DMS153 (cell line): ENCODE results near the gene BCL2.

ENCODE experiments used
- DNase-seq: peaks from one replicate; lab custom pipeline; 2025; lab: John Stamatoyannopoulos, UW

BCL2 gene

DNA sequence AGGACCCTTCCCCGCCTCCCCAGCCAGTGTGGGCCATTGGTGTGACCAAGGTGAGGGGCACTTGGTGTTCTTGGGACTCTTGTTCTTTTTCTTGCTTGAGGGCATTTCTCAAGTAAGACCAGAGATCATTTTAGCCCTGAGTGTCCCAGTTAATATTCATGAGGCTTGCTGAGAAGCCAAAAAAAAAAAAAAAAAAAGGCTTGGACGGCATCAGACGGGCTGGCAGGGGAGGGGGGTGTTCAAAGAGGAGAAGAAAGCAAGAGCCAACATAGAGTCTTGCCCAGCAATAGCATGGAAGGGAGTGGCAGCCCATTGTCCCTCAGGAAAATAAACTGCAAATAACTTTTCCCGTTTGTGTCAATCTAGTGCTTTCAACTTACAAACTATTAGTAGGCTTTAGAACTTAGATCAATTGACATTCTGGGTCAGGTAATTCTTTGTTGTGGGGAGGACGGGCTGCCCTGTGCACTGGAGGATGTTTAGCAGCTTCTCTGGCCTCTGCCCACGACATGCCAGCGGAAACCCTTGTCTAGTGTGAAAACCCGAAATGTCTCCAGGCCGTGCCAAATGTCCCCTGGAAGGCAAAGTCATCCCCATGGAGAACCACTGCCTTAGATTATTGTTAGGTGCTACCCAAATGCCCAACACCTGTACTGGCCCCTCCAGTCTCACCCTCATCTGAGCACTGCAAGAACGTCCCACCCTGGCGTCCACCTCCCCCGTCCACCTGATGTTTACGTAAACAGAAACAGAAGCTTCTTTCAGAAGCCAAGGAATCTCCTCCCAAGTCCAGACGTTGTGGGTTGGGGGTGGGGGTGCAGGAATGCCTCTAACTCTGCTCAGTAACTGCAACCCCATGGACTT is 163.4 kb downstream of the BCL2 start:
- no peak for DNase-seq

DNA sequence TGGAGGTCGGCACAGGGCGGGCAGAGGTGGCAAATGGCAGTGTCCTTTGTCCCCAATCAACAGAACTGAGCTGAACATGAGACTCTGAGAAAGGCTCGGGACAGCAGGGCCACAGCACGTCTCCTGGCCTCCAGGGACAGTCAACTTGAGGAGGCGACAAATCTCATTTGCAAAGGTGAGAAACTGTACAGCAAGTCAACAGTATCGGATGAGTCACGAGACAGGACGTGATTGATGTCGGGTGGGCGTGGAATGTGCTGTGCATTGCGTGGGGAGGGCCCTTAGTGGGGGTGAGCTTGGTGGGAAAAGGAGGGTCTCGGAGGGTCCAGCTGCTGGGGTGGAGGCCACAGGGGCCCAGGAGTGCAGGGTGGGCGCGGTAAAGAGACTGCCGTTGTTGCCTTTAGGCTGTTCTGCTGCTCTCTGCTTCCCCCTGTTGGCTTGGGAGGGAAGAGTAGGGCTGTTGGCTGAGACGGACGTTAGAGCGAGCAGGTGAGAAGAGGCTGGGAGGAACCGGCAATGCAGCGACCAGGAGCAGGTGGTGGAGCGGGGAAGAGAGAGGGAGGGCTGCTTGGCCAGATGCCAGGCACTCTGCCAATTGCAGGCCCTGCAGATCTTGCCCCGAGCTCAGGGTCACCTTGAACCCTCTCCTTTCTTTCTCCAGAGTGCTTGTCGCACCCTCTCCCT is 164.3 kb downstream of the BCL2 start:
- DNase-seq, result peak; percentile 93

GRCh38 chr18:63154350-63155152 is 165.0 kb downstream of the BCL2 start:
- DNase-seq, result no peak

DNA sequence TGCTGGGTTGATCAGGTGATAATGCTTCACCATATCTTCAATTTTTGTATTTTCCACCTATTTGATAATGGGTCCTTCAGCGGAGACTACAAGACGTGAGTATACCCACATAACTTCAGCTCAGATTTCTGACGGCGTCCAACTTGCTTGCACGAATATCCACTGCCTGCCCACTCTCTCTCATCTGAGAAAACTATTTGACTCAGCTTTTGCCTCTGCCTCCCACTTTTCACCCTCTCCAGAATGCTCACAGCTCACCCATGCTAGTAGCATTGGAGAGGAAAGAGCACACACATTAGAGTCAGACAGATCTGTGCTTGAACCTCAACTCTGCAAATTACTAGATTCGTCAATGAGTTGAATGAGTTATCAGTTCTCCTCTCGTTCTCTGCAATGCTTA is 166.8 kb downstream of the BCL2 start:
- DNase-seq, result no peak

DNA sequence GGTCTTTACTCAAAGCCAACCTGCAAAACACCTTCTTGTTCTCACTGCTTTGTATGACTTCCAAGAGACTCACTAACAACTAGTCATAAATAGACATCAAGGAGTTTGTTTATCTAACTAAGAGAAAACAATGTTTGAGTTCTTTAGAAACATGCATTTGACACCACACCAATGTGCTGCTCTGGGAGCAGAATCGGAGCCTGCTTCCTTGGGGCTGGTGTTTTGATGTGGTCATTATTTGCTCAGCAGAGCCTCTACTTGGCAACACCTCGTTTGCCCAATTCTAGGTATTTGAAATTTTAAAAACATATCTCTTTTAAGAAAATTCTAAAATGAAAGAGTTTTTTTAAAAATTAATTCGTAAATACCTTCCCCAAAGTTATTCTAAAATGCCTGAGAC is 167.5 kb downstream of the BCL2 start:
- DNase-seq, result no peak

GRCh38 chr18:63151539-63151938 is 168.0 kb downstream of the BCL2 start:
- DNase-seq, result no peak

GRCh38 chr18:63150942-63151421 is 168.6 kb downstream of the BCL2 start:
- DNase-seq, result no peak

GRCh38 chr18:63150326-63150725 is 169.2 kb downstream of the BCL2 start:
- no peak for DNase-seq

DNA sequence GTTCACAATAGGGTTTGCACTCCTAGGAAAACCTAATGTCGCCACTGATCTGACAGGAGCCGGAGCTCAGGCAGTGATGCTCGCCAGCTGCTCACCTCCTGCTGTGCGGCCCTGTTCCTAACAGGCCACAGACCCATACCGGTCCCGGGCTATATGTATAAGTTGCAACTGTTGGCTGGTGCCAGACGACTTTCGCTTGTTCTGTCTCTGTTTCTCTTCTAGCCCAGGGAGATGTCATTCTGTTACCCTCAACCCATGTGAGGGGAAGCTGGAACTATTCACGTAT is 170.3 kb downstream of the BCL2 start:
- DNase-seq, result peak; percentile 65

DNA sequence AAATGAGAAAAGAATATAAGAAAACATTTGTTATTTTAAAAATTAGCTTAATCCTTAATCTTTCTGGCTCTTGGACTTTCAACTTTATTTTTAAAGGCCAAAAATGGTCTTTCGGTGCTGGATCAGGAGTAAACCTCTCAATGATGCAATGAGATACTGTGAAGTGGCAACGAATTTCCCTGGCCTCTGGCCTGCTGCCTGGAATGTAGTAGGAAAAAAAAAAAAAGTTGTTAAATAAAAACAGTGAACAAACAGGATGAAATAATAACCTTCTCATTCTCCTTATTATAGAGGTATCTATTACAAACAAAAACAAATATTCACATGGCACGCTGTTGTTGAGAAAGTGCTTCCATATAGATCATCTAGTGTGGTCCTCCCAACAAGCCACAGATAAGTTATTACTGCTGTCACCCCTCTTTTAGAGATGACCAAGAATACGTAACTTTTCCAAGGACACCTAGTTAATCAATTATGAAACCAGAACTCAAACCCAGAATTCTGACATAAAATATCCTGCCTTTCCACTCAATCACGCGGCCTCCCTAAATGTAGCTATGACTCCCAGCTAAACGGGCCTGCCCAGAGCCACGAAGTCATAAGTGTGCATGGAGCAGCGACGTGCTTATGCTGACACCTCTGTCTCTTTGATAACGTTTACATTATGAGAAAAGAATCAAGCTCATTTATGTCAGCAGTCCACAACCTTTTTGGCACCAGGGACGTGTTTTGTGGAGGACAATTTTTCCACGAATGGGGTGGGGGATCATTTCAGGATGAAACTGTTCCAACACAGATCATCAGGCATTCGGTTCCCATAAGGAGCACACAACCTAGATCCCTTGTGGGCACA is 170.9 kb downstream of the BCL2 start:
- DNase-seq, result peak; percentile 65

GRCh38 chr18:63147973-63148372 is 171.6 kb downstream of the BCL2 start:
- DNase-seq, result no peak

DNA sequence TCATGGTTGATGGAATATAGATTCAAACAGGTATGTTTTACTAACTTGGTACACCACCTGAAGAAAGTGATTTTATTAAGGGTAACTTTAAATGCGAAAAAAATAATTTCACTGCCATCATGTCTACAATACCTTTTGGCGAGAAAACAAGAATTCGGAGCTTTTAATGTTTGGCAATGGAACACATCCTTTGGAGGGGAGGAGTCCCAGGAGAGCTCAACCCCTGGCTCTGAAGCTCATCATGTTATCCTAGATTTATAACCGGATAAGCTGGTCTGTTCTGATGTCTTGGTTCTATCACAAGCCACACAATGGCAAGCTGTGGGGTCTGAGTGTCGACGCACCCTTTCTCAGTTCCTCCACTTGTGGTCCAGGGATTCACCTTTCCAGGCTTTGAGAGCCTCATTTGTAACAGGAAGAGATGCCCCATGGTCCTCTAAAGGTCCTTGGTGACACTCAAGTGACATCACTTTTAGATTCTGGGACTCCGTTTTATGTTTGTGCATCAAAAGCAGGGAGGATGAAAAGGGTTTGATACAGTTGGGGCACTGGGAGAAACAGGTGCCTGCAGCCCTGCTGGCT is 172.7 kb downstream of the BCL2 start:
- DNase-seq, result no peak

DNA sequence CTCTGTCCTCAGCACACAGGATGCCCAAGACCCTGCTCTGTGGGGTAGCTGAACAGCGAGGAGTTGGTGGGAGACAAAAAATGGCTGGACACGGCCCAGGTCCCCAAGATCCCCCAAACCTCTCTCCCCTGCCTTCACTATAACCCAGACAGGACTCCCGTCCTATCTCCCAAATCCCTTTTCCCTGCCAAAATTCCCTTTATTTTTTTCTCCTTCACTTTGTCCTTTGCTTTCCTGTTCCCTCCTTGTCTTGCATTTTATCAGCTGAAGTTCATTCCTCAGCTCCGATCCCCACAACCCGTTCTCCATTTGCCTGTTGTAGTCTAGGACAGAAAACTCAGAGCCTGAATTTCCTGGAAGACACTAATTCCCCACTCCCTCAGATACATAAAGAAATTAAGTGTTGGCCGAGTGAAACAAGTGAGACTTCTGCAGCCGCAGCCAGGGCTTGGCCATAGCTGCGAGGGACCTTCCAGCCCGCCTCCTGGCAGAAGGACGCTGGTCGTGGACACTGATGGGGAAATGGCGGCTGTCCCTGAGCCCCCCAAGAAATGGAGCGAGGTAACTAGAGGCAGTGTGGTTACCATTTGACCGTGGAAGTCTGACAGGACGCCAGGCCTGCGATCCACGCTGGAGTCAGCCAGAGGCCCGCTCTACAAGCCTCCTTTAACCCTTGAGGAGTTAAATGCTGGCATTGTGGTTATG is 173.6 kb downstream of the BCL2 start:
- DNase-seq, result no peak

- DNase-seq, result no peak
These were observed 174.3 kb downstream of the BCL2 start for GRCh38 chr18:63145166-63145850.

GRCh38 chr18:63144748-63145147 is 174.8 kb downstream of the BCL2 start:
- no peak for DNase-seq

GRCh38 chr18:63143330-63143771 is 176.2 kb downstream of the BCL2 start:
- DNase-seq, result no peak

GRCh38 chr18:63142594-63143225 is 176.9 kb downstream of the BCL2 start:
- no peak for DNase-seq

- DNase-seq, result no peak
These were observed 177.8 kb downstream of the BCL2 start for GRCh38 chr18:63141778-63142176.

- no peak for DNase-seq
These were observed 178.4 kb downstream of the BCL2 start for GRCh38 chr18:63140997-63141777.
